ENCODE results near the gene PPIF.

DNA sequence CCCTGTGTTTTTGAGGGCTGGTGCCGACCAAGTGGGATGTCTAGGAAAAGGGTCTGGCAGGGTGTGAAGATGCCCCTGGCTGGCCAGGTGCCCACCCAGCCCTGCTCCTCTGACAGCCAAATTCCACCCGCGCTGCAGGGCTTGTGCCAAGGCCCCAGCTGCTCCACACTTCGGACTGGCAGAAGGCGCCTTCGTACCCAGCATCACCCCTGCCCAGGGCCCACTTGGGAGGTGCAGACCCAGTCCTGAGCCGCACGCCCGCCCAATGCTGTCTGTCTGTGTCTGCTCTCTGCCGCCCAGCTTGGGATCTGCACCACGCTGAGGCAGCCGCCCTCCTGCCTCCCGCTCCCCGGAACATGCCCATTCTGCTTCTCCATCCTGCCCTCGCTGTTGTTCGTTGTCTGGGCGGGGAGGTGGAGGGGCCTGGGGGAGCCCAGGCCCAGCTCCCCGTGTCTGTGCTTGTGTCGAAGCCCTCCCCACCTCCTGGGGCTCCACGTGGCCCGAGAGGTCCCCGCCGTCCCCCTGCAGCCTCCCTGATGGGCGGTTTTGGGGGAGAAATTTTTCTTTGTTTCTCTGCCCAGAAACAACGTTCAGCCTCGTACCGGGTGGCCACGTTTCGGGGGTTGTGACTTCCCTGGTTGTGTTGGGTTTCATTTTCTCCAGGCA, 36.9 kb upstream of the PPIF start:
- TF ChIP-seq, protein P1, sequence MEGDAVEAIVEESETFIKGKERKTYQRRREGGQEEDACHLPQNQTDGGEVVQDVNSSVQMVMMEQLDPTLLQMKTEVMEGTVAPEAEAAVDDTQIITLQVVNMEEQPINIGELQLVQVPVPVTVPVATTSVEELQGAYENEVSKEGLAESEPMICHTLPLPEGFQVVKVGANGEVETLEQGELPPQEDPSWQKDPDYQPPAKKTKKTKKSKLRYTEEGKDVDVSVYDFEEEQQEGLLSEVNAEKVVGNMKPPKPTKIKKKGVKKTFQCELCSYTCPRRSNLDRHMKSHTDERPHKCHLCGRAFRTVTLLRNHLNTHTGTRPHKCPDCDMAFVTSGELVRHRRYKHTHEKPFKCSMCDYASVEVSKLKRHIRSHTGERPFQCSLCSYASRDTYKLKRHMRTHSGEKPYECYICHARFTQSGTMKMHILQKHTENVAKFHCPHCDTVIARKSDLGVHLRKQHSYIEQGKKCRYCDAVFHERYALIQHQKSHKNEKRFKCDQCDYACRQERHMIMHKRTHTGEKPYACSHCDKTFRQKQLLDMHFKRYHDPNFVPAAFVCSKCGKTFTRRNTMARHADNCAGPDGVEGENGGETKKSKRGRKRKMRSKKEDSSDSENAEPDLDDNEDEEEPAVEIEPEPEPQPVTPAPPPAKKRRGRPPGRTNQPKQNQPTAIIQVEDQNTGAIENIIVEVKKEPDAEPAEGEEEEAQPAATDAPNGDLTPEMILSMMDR (IDR thresholded peaks at IDR 0.05), result no peak
- no peak for TF ChIP-seq POLR2A (IDR thresholded peaks at IDR 0.05)
